Measurements from ENCODE around the gene VGLL4. TPM values are rescaled to one million over a fixed set of nuclear protein-coding genes. Genes with fewer than 3 reads are reported as not detected.
A peak's percentile ranks its signal among the peaks of the same experiment; 100 is the strongest.
"Not testable (repeated sequence)": the region's sequence is repeated elsewhere in the genome, so short reads cannot be mapped to it uniquely, and the experiment has no call there.

The VGLL4 gene
- total RNA-seq, 1 experiment from 2014 or later = 31.7 TPM

- POLR2A ChIA-PET = interaction anchor here (0.8 to 1.9 kb wide), 5 partner anchors 70 to 151 kb away, joined by 3 to 5 read pairs (median 4); no protein-coding TSS in a partner anchor
- H3K27me3 Mint-ChIP-seq (ENCODE audit: insufficient read depth, unreplicated experiment) = no peaks in the 10 kb centered on the region
- peaks cover 20% of the 10 kb centered on the region for H3K36me3 Mint-ChIP-seq (ENCODE audit: insufficient read depth, unreplicated experiment)
- TF ChIP-seq CTCF (IDR thresholded peaks at IDR 0.05; ENCODE audit: unreplicated experiment) = no peak
- CTCF ChIA-PET = interaction anchor here (0.6 to 1.4 kb wide), 5 partner anchors 9 to 466 kb away, joined by 3 to 9 read pairs (median 3); no protein-coding TSS in a partner anchor
- H3K4me1 Mint-ChIP-seq (ENCODE audit: insufficient read depth, unreplicated experiment) = peaks cover 25% of the 10 kb centered on the region
- no TSS peak for BruUV-seq (replicated peaks)
- no peak overlapping the region for H3K4me3 Mint-ChIP-seq (ENCODE audit: unreplicated experiment)
- intact Hi-C loops (cut with micrococcal nuclease) = loop anchor here (2.0 to 5.0 kb wide), 2 partner anchors 138 to 151 kb away; no protein-coding TSS in a partner anchor
- H3K27ac Mint-ChIP-seq (ENCODE audit: low read depth, unreplicated experiment) = peak overlapping the region; percentile 31
- peak; percentile 90 for DNase-seq (ENCODE audit: unreplicated experiment)
- H3K9me3 Mint-ChIP-seq (ENCODE audit: unreplicated experiment) = no peaks in the 10 kb centered on the region
These were observed 113.5 kb downstream of the VGLL4 start for GRCh38 chr3:11530153-11530721.

- H3K4me3 Mint-ChIP-seq (ENCODE audit: unreplicated experiment) = no peak overlapping the region
- intact Hi-C loops (cut with micrococcal nuclease) = no loop called here
- no peaks in the 10 kb centered on the region for H3K27me3 Mint-ChIP-seq (ENCODE audit: insufficient read depth, unreplicated experiment)
- peaks cover 25% of the 10 kb centered on the region for H3K4me1 Mint-ChIP-seq (ENCODE audit: insufficient read depth, unreplicated experiment)
- TF ChIP-seq CTCF (IDR thresholded peaks at IDR 0.05; ENCODE audit: unreplicated experiment) = no peak
- H3K9me3 Mint-ChIP-seq (ENCODE audit: unreplicated experiment) = no peaks in the 10 kb centered on the region
- BruUV-seq (replicated peaks) = no TSS peak
- ChIA-PET CTCF (interaction anchor here (1.2 kb wide), 1 partner anchor 16 kb away, joined by 3 read pairs; no protein-coding TSS in a partner anchor), POLR2A (interaction anchor here (1.8 to 1.9 kb wide), 2 partner anchors 137 to 145 kb away, joined by 4 to 5 read pairs; no protein-coding TSS in a partner anchor)
- H3K36me3 Mint-ChIP-seq (ENCODE audit: insufficient read depth, unreplicated experiment) = peaks cover 20% of the 10 kb centered on the region
- no peak for DNase-seq (ENCODE audit: unreplicated experiment)
- no peak overlapping the region for H3K27ac Mint-ChIP-seq (ENCODE audit: low read depth, unreplicated experiment)
These were observed 114.4 kb downstream of the VGLL4 start for GRCh38 chr3:11529281-11529680.

GRCh38 chr3:11526121-11526520 lies 117.6 kb downstream of the VGLL4 start:
- POLR2A ChIA-PET; H3K27ac Mint-ChIP-seq (ENCODE audit: low read depth, unreplicated experiment); DNase-seq (ENCODE audit: unreplicated experiment); H3K27me3 Mint-ChIP-seq (ENCODE audit: insufficient read depth, unreplicated experiment); intact Hi-C loops (cut with micrococcal nuclease); BruUV-seq (replicated peaks); H3K9me3 Mint-ChIP-seq (ENCODE audit: unreplicated experiment); H3K4me3 Mint-ChIP-seq (ENCODE audit: unreplicated experiment): not testable (repeated sequence)
- Mint-ChIP-seq H3K36me3 (ENCODE audit: insufficient read depth, unreplicated experiment) (peaks cover 16% of the 10 kb centered on the region), H3K4me1 (ENCODE audit: insufficient read depth, unreplicated experiment) (peaks cover 40% of the 10 kb centered on the region)
- CTCF ChIA-PET = interaction anchor here (0.6 kb wide), 1 partner anchor 254 kb away, joined by 3 read pairs; no protein-coding TSS in a partner anchor

GRCh38 chr3:11523572-11524101 lies 120.1 kb downstream of the VGLL4 start:
- intact Hi-C loops (cut with micrococcal nuclease) = no loop called here
- ChIA-PET CTCF (interaction anchor here (0.6 kb wide), 1 partner anchor 956 kb away, joined by 3 read pairs; no protein-coding TSS in a partner anchor), POLR2A (no interaction called here)
- no peak for DNase-seq (ENCODE audit: unreplicated experiment)
- no peak overlapping the region for H3K27ac Mint-ChIP-seq (ENCODE audit: low read depth, unreplicated experiment)
- BruUV-seq (replicated peaks) = no TSS peak
- no peaks in the 10 kb centered on the region for H3K9me3 Mint-ChIP-seq (ENCODE audit: unreplicated experiment)
- no peak for TF ChIP-seq CTCF (IDR thresholded peaks at IDR 0.05; ENCODE audit: unreplicated experiment)
- peaks cover 6% of the 10 kb centered on the region for H3K36me3 Mint-ChIP-seq (ENCODE audit: insufficient read depth, unreplicated experiment)
- no peaks in the 10 kb centered on the region for H3K27me3 Mint-ChIP-seq (ENCODE audit: insufficient read depth, unreplicated experiment)
- no peak overlapping the region for H3K4me3 Mint-ChIP-seq (ENCODE audit: unreplicated experiment)
- peaks cover 19% of the 10 kb centered on the region for H3K4me1 Mint-ChIP-seq (ENCODE audit: insufficient read depth, unreplicated experiment)
